PC-3 (cell line): ENCODE data around the gene TBPL1.

ENCODE experiments used
- EZH2 ChIP-seq: fragments of 300-600 bp; sonication (generic); IDR thresholded peaks from one replicate; pipeline ENCODE4 v1.6.1; 2017; ENCODE audit warnings: antibody characterized with exemption, mild to moderate bottlenecking, low read length; ENCODE audit not compliant: unreplicated experiment
- TF ChIP-seq, protein P1 (sequence below): fragments of 300-600 bp; sonication (generic); conservative IDR thresholded peaks from 2 replicates; pipeline ENCODE4 v1.5.1; 2017; ENCODE audit warnings: antibody characterized with exemption, low read depth, mild to moderate bottlenecking, low read length

DNA sequence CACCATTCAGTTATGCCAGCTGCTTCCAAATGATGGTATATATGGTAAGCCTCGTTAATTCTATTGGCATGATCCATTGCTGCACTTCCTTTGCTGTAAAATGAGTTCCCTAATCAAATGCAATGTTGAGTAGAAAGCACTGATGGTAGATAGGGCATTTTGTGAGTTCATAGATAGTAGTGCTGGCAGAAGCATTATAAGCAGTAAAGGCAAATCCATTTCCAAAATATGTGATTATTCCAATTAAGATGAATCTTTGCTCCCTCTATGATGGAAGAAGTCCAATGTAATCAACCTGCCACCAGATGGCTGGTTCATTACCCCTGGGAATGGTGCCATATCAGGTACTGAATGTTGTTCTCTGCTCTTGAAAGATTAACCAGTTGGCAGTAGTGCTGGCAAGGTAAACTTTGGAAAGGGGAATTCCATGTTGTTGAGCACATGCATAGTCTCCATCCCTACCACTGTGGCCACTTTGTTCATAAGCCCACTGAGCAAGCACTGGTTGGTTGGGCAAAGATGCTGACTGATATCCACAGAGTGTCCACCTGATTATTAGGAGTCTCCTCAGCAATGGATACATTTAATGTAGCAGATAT, 5.6 kb upstream of the TBPL1 start:
- TF ChIP-seq, protein P1, sequence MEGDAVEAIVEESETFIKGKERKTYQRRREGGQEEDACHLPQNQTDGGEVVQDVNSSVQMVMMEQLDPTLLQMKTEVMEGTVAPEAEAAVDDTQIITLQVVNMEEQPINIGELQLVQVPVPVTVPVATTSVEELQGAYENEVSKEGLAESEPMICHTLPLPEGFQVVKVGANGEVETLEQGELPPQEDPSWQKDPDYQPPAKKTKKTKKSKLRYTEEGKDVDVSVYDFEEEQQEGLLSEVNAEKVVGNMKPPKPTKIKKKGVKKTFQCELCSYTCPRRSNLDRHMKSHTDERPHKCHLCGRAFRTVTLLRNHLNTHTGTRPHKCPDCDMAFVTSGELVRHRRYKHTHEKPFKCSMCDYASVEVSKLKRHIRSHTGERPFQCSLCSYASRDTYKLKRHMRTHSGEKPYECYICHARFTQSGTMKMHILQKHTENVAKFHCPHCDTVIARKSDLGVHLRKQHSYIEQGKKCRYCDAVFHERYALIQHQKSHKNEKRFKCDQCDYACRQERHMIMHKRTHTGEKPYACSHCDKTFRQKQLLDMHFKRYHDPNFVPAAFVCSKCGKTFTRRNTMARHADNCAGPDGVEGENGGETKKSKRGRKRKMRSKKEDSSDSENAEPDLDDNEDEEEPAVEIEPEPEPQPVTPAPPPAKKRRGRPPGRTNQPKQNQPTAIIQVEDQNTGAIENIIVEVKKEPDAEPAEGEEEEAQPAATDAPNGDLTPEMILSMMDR: no peak
- TF ChIP-seq EZH2: no peak
